HEK293T (cell line): ENCODE data around the gene TRIP11.

Source experiments
- LEF1 ChIP-seq: fragments of 450-650 bp; IDR thresholded peaks from 2 replicates; pipeline ENCODE4 v1.6.1; 2017; ENCODE audit warnings: mild to moderate bottlenecking, borderline replicate concordance
- SUZ12 ChIP-seq: fragments of 450-650 bp; IDR thresholded peaks from 2 replicates; pipeline ENCODE4 v1.6.1; 2016; ENCODE audit warnings: mild to moderate bottlenecking
- TARDBP ChIP-seq: fragments of 450-650 bp; IDR thresholded peaks from 2 replicates; pipeline ENCODE4 v1.6.1; 2016

- TF ChIP-seq TARDBP (no peak), SUZ12 (no peak), LEF1 (no peak)
Measured at GRCh38 chr14:92014040-92014439, 25.8 kb downstream of the TRIP11 start.
